K562 (cell line): Measurements from ENCODE around the gene TUBGCP6. TPM values are rescaled to one million over a fixed set of nuclear protein-coding genes. Genes with fewer than 3 reads are reported as not detected.

Experiments used
- CREM ChIP-seq: IDR thresholded peaks from 2 replicates; pipeline ENCODE4 v1.6.1; 2014; ENCODE audit warnings: antibody characterized with exemption, low read depth
- DIDO1 ChIP-seq: fragments of 450-650 bp; IDR thresholded peaks from 2 replicates; pipeline ENCODE4 v1.6.1; 2016; ENCODE audit warnings: low read depth, missing biosample characterization, missing genetic modification characterization
- EP300 ChIP-seq: IDR thresholded peaks from 2 replicates; pipeline ENCODE4 v1.6.1; 2012; ENCODE audit warnings: low read length, improper control_type of control experiment
- GABPB1 ChIP-seq: sonication (generic); formaldehyde crosslinking; IDR thresholded peaks from 2 replicates; pipeline ENCODE4 v1.8.0; 2022; ENCODE audit warnings: mild to moderate bottlenecking, missing genetic modification reagents
- HNRNPL ChIP-seq: fragments of 200-400 bp; formaldehyde crosslinking; IDR thresholded peaks from 2 replicates; pipeline ENCODE4 v1.6.1; 2017; ENCODE audit warnings: low read depth, mild to moderate bottlenecking, low read length
- IFI16 ChIP-seq: fragments of 250-450 bp; sonication (Bioruptor Pico); IDR thresholded peaks from 2 replicates; pipeline ENCODE4 v2.1.2; 2022; ENCODE audit warnings: mild to moderate bottlenecking, inconsistent platforms
- KLF13 ChIP-seq: fragments of 450-650 bp; IDR thresholded peaks from 2 replicates; pipeline ENCODE4 v1.6.1; 2016; ENCODE audit warnings: missing genetic modification characterization, low read depth, mild to moderate bottlenecking, missing compliant biosample characterization, moderate library complexity, borderline replicate concordance
- KLF6 ChIP-seq: fragments of 250-450 bp; sonication (Bioruptor Pico); IDR thresholded peaks from 2 replicates; pipeline ENCODE4 v1.4.0; 2020; ENCODE audit warnings: mild to moderate bottlenecking, moderate library complexity, borderline replicate concordance
- RUNX1 ChIP-seq: sonication (generic); IDR thresholded peaks from 2 replicates; pipeline ENCODE4 v1.6.1; 2016; ENCODE audit warnings: antibody characterized with exemption, low read depth
- SMARCE1 ChIP-seq: fragments of 450-650 bp; IDR thresholded peaks from 2 replicates; pipeline ENCODE4 v1.7.1; 2016; ENCODE audit warnings: mild to moderate bottlenecking
- TAF1 ChIP-seq: IDR thresholded peaks from 2 replicates; pipeline ENCODE4 v1.6.1; 2011; ENCODE audit warnings: mild to moderate bottlenecking, low read length, moderate library complexity; ENCODE audit not compliant: insufficient read depth, control insufficient read depth, severe bottlenecking; ENCODE audit errors: extremely low read depth
- TCF3 ChIP-seq: sonication (generic); formaldehyde crosslinking; IDR thresholded peaks from 2 replicates; pipeline ENCODE4 v1.4.0; 2020; ENCODE audit warnings: mild to moderate bottlenecking, missing genetic modification reagents
- polyA plus RNA-seq, 8 experiments: library from polyadenylated mRNA; depleted of rRNA in 4 of 8; stranded (reverse) in 5 of 8; unstranded in 3 of 8; fragments of >200 nt; fragmentation: Nextera tagmentation in 2 of 8; fragmentation: Illumina TruSeq in 1 of 8; extraction: Ambion mirVana in 2 of 8; extraction: Trizol in 1 of 8; gene quantifications; 2 replicates each; pipeline versions ENCODE4 v1.2.1 to v1.2.3, GENCODE V29; 2011 to 2014; ENCODE audit warnings: inconsistent platforms in 1 of 8, missing spikeins in 1 of 8
- total RNA-seq, 7 experiments: library from RNA; depleted of rRNA in 6 of 7; stranded (reverse); fragments of >200 nt in 6 of 7; fragmentation: Illumina TruSeq in 2 of 7; extraction: Trizol in 2 of 7; gene quantifications; 2 replicates each; pipeline versions ENCODE4 v1.2.1 to v1.2.3, GENCODE V29; 2011 to 2021; ENCODE audit warnings: low replicate concordance in 1 of 7
- TF ChIP-seq, protein P1 (sequence below): fragments of 250-450 bp; sonication (Bioruptor Pico); IDR thresholded peaks from 2 replicates; pipeline ENCODE4 v1.5.0; 2021; ENCODE audit warnings: mild to moderate bottlenecking, moderate library complexity
- TF ChIP-seq, protein P2 (sequence below): fragments of 450-650 bp; IDR thresholded peaks from 2 replicates; pipeline ENCODE4 v1.6.1; 2017; ENCODE audit warnings: mild to moderate bottlenecking, moderate library complexity
- TF ChIP-seq, protein P3 (sequence below), 2 experiments: fragments of 450-650 bp; conservative IDR thresholded peaks; 2 replicates each; pipeline ENCODE4 v1.6.1; 2017; ENCODE audit warnings: mild to moderate bottlenecking in 2 of 2, moderate library complexity in 2 of 2

Gene TUBGCP6
- total and polyA plus RNA-seq, 9 of the 15 experiments (the other 6 are each of a cell fraction or from before 2014, with no cell fraction given), result 0.76 to 33.0 (median 10.1) TPM

DNA sequence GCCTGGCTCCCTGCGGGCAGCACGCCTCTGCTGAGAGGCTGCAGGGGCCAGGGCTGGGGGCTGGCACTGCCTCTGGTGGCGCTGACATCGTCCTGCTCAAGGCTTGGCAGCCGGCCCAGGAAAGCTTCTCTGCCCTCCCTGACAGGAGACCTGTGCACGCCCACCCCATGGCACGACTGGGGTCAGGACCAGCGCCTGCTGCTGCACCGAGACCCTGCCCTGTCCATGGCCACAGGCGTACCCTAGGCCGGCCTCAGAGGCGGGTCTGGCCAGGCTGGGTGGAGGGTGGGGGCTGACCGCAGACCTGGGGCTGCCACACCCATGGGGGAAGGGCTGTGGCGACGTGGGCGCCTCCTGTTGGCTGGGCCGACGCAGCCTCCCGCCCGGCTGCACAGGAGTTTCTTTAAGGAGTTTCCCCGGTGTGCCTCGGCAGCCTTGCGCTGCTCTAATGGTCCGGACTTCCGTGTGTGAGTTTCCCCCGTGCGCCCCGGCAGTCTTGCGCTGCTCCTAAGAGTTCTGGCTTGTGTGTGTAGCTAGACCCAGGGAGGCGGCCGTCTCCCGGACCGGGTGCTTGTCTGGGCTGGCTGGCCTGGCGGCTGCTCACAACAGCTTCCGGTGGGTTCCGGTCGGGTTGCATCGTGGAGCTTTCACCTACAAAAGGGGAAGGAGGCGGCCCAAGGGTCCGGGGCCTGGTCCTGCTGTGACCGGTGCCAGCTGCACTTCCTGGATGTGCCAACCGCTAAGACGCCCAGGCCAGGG is 54.5 kb downstream of the TUBGCP6 start (continued):
- TF ChIP-seq RUNX1 (no peak), SMARCE1 (no peak), IFI16 (no peak), KLF13 (tag) (no peak), HNRNPL (peak; percentile 73; the same call in 1 of the 2 replicates), KLF6 (CRISPR knock-in tag) (peak; percentile 94), EP300 (0 out of 2 replicates have a peak, but pooled peaks have one; percentile 4), DIDO1 (no peak), TAF1 (peak; percentile 24), GABPB1 (peak; percentile 76), CREM (peak; percentile 77), TCF3 (CRISPR knock-in tag) (peak; percentile 20; the same call in 1 of the 2 replicates)
- TF ChIP-seq, protein P1, sequence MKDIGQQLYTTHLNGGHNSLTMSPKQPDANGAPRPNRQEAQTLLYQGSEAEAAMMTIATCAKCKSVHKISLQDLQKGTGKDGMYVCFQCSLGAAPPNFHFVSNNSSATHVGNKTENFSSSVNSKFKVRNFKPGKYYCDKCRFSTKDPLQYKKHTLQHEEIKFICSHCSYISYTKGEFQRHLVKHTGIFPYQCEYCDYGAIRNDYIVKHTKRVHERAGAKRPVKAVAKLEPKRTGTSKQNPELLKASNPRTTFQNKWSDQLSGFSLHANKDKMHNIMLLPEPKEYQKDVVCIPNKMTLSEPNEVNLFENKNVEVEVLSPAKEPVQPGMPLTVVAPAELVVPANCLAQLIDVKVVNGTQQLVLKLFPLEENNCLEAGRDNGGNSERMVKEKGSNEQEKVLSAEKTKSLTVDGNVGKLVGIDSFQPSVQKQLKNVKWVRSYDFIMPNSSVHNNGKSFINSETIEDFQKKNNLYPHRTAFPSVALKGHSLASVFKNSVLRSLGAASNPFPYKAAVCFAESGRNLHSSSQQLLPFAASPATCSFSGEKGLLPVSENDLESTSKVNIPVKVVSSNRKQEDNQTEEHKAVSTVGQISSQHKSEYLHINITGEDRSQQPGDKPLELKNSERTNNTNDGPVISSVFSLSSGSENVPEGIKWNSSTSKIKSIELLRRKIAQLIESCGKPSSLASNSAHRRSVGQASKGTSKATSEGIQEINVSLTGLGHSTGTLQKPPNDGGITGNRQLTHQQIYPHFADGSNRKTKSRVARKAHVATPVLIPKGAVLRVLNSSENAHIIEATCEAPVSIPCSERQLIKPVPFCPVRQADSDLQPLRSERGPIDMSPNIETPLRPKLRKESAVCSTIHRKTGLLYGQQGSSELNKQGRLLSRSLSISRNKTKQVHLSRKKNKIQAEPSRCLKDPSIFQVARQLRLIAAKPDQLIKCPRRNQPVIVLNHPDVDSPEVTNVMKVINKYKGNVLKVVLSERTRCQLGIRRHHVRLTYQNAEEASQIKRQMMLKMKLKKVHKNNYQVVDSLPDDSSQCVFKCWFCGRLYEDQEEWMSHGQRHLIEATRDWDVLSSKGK (CRISPR knock-in tag), result no peak
- TF ChIP-seq, protein P2, sequence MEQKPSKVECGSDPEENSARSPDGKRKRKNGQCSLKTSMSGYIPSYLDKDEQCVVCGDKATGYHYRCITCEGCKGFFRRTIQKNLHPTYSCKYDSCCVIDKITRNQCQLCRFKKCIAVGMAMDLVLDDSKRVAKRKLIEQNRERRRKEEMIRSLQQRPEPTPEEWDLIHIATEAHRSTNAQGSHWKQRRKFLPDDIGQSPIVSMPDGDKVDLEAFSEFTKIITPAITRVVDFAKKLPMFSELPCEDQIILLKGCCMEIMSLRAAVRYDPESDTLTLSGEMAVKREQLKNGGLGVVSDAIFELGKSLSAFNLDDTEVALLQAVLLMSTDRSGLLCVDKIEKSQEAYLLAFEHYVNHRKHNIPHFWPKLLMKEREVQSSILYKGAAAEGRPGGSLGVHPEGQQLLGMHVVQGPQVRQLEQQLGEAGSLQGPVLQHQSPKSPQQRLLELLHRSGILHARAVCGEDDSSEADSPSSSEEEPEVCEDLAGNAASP, result no peak
- TF ChIP-seq, protein P3, sequence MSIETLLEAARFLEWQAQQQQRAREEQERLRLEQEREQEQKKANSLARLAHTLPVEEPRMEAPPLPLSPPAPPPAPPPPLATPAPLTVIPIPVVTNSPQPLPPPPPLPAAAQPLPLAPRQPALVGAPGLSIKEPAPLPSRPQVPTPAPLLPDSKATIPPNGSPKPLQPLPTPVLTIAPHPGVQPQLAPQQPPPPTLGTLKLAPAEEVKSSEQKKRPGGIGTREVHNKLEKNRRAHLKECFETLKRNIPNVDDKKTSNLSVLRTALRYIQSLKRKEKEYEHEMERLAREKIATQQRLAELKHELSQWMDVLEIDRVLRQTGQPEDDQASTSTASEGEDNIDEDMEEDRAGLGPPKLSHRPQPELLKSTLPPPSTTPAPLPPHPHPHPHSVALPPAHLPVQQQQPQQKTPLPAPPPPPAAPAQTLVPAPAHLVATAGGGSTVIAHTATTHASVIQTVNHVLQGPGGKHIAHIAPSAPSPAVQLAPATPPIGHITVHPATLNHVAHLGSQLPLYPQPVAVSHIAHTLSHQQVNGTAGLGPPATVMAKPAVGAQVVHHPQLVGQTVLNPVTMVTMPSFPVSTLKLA (conservative IDR thresholded peaks at IDR 0.05), result peak in 1 of 2 experiments; percentile 41; a peak in 1 of 4 replicates
